RWPE2 (cell line): ENCODE data around the gene ZNF469.

Source experiments
- ATAC-seq: fragments of 200-7000 bp; cut with Tn5 transposase; 3 replicates; pipeline ENCODE4 v1.9.1; 2021; ENCODE audit warnings: low read depth
- DNase-seq: peaks from one replicate; pipeline ENCODE4 v3.0.0-alpha.2; 2020; ENCODE audit warnings: low spot score
- H3K27ac ChIP-seq: fragments of 450-650 bp; 2 replicates; pipeline ENCODE4 v1.5.1; 2017; ENCODE audit warnings: mild to moderate bottlenecking; ENCODE audit not compliant: poor library complexity, severe bottlenecking
- H3K27me3 ChIP-seq: fragments of 250-450 bp; sonication (Bioruptor Pico); 2 replicates; pipeline ENCODE4 v1.5.1; 2021; ENCODE audit warnings: mild to moderate bottlenecking, moderate library complexity; ENCODE audit not compliant: insufficient read depth, poor library complexity, severe bottlenecking
- H3K36me3 ChIP-seq: fragments of 250-450 bp; sonication (Bioruptor Pico); 2 replicates; pipeline ENCODE4 v1.5.1; 2020; ENCODE audit warnings: low read depth, mild to moderate bottlenecking, moderate library complexity
- H3K4me1 ChIP-seq: fragments of 250-450 bp; sonication (Bioruptor Pico); 2 replicates; pipeline ENCODE4 v1.5.1; 2021; ENCODE audit warnings: mild to moderate bottlenecking, moderate library complexity; ENCODE audit not compliant: insufficient read depth, poor library complexity, severe bottlenecking
- H3K4me3 ChIP-seq: fragments of 250-450 bp; sonication (Bioruptor Pico); 2 replicates; pipeline ENCODE4 v1.5.1; 2021; ENCODE audit warnings: mild to moderate bottlenecking, moderate library complexity; ENCODE audit not compliant: severe bottlenecking
- H3K9me3 ChIP-seq: fragments of 250-450 bp; sonication (Bioruptor Pico); 2 replicates; pipeline ENCODE4 v1.5.1; 2021; ENCODE audit warnings: mild to moderate bottlenecking, moderate library complexity; ENCODE audit not compliant: severe bottlenecking
- CTCF ChIP-seq: fragments of 450-650 bp; IDR thresholded peaks from one replicate; pipeline ENCODE4 v1.5.1; 2017; ENCODE audit warnings: mild to moderate bottlenecking, moderate library complexity; ENCODE audit not compliant: poor library complexity, severe bottlenecking

Gene ZNF469

DNA sequence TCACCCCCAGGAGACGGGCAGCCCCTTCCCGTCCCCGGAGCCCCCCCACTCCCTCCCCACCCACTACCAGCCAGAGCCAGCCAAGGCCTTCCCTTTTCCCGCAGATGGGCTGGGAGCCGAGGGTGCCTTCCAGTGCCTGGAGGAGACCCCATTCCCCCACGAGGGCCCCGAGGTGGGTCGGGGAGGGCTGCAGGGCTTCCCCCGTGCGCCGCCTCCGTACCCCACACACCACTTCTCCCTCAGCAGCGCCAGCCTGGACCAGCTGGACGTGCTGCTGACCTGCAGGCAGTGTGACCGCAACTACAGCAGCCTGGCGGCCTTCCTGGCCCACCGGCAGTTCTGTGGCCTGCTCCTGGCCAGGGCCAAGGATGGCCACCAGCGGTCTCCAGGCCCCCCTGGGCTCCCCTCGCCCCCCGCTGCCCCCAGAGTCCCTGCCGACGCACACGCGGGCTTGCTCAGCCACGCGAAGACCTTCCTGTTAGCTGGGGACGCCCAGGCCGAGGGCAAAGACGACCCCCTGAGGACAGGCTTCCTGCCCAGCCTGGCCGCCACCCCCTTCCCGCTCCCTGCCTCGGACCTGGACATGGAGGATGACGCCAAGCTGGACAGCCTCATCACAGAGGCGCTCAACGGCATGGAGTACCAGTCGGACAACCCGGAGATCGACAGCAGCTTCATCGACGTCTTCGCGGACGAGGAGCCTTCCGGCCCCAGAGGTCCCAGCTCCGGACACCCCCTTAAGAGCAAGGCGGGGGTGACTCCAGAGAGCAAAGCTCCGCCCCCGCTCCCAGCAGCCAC lies 46.8 kb downstream of the ZNF469 start:
- Histone ChIP-seq H3K4me3 (no peak overlapping the region), H3K36me3 (no peaks in the 10 kb centered on the region), H3K9me3 (no peaks in the 10 kb centered on the region), H3K27ac (no peak overlapping the region), H3K4me1 (no peaks in the 10 kb centered on the region), H3K27me3 (peaks cover 33% of the 10 kb centered on the region)
- no peak for TF ChIP-seq CTCF
- DNase-seq (no peak), ATAC-seq (no peak)

DNA sequence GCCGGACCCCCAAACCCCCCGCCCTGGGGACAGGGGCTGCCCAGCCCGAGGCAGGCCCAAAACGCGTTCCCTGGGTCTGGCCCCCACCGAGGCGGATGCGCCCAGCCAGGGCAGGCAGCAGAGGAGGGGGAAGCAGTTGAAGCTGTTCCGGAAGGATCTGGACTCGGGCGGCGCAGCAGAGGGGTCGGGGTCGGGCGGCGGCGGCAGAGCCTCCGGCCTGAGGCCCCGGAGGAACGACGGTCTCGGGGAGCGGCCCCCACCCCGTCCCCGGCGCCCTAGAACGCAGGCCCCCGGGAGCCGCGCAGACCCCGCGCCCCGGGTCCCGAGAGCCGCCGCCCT lies 47.4 kb downstream of the ZNF469 start:
- H3K36me3 ChIP-seq: no peaks in the 10 kb centered on the region
- no peaks in the 10 kb centered on the region for H3K9me3 ChIP-seq
- no peaks in the 10 kb centered on the region for H3K4me1 ChIP-seq
- TF ChIP-seq CTCF: no peak
- no peak for ATAC-seq
- no peak for DNase-seq
- peaks cover 33% of the 10 kb centered on the region for H3K27me3 ChIP-seq
- peak overlapping the region; percentile 16 for H3K4me3 ChIP-seq
- H3K27ac ChIP-seq: no peak overlapping the region

GRCh38 chr16:88430524-88431446 lies 48.0 kb downstream of the ZNF469 start:
- Histone ChIP-seq H3K36me3 (no peaks in the 10 kb centered on the region), H3K4me3 (peak overlapping the region; percentile 16), H3K27me3 (peaks cover 33% of the 10 kb centered on the region), H3K4me1 (no peaks in the 10 kb centered on the region), H3K9me3 (no peaks in the 10 kb centered on the region), H3K27ac (no peak overlapping the region)
- no peak for DNase-seq
- TF ChIP-seq CTCF: no peak
- peak; percentile 28 for ATAC-seq

DNA sequence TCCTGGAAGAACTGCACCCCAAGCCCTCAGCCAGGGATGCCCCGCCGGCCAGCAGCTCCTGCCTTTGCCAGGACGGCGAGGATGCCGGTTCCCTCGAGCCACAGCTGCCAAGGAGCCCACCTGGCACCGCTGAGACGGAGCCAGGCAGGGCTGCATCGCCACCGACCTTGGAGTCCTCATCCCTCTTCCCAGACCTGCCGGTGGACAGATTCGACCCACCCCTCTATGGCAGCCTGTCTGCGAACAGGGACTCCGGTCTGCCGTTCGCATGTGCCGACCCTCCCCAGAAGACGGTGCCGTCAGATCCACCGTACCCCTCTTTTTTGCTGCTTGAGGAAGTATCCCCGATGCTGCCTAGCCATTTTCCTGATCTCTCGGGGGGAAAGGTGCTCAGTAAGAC lies 48.9 kb downstream of the ZNF469 start:
- Histone ChIP-seq H3K27me3 (peaks cover 33% of the 10 kb centered on the region), H3K27ac (no peak overlapping the region), H3K9me3 (no peaks in the 10 kb centered on the region), H3K4me3 (no peak overlapping the region), H3K36me3 (no peaks in the 10 kb centered on the region), H3K4me1 (no peaks in the 10 kb centered on the region)
- TF ChIP-seq CTCF: no peak
- no peak for DNase-seq
- no peak for ATAC-seq
